ENCODE results near the gene DAPL1. TPM values are rescaled to one million over a fixed set of nuclear protein-coding genes. Genes with fewer than 3 reads are reported as not detected.

Gene DAPL1
- polyA plus RNA-seq, 1 of the 3 experiments (the other 2 are of a cell fraction): not detected

GRCh38 chr2:158778243-158778642 is 16.9 kb upstream of the DAPL1 start:
- no peak for DNase-seq
- no peak overlapping the region for H3K4me2 ChIP-seq
- no peaks in the 10 kb centered on the region for H3K9me2 ChIP-seq
- no peak overlapping the region for H2AFZ ChIP-seq (ENCODE audit: low read depth)
- H3K4me1 ChIP-seq (ENCODE audit: control insufficient read depth in 1 of 2, insufficient read depth in 2 of 2, low read depth in 1 of 2, low read length in 1 of 2): no peaks in the 10 kb centered on the region; a peak in 1 of 4 replicates
- H3K9ac ChIP-seq: no peak overlapping the region
- no peaks in the 10 kb centered on the region for H3K9me3 ChIP-seq
- ChIA-PET POLR2A (no interaction called here), CTCF (no interaction called here)
- no peaks in the 10 kb centered on the region for H3K79me2 ChIP-seq (ENCODE audit: insufficient read depth)
- TF ChIP-seq YY1 (IDR thresholded peaks at IDR 0.05; ENCODE audit: low read depth) (no peak), REST (IDR thresholded peaks at IDR 0.05; ENCODE audit: low read depth, low read length) (no peak), ELF1 (IDR thresholded peaks at IDR 0.05) (no peak), USF1 (IDR thresholded peaks at IDR 0.05; ENCODE audit: borderline replicate concordance, low read depth) (no peak), FOXJ3 (CRISPR knock-in tag; IDR thresholded peaks at IDR 0.05) (no peak), TAF1 (IDR thresholded peaks at IDR 0.05; ENCODE audit: borderline replicate concordance, low read depth, low read length) (no peak)
- TF ChIP-seq, protein P1, sequence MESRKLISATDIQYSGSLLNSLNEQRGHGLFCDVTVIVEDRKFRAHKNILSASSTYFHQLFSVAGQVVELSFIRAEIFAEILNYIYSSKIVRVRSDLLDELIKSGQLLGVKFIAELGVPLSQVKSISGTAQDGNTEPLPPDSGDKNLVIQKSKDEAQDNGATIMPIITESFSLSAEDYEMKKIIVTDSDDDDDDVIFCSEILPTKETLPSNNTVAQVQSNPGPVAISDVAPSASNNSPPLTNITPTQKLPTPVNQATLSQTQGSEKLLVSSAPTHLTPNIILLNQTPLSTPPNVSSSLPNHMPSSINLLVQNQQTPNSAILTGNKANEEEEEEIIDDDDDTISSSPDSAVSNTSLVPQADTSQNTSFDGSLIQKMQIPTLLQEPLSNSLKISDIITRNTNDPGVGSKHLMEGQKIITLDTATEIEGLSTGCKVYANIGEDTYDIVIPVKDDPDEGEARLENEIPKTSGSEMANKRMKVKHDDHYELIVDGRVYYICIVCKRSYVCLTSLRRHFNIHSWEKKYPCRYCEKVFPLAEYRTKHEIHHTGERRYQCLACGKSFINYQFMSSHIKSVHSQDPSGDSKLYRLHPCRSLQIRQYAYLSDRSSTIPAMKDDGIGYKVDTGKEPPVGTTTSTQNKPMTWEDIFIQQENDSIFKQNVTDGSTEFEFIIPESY (IDR thresholded peaks at IDR 0.05; ENCODE audit: borderline replicate concordance, low read depth): no peak
- H3K27me3 ChIP-seq (ENCODE audit: insufficient read depth): no peaks in the 10 kb centered on the region
- H4K20me1 ChIP-seq (ENCODE audit: insufficient read depth): no peaks in the 10 kb centered on the region
- no peak overlapping the region for H3K27ac ChIP-seq (ENCODE audit: low read depth in 2 of 2, low read length in 1 of 2)
- no peaks in the 10 kb centered on the region for H3F3A ChIP-seq (replicated peaks; ENCODE audit: insufficient read depth)
- no peaks in the 10 kb centered on the region for H3K36me3 ChIP-seq (replicated peaks in 1 of 2; ENCODE audit: control insufficient read depth in 1 of 2, insufficient read depth in 2 of 2, low read length in 1 of 2)
- 64% methylated on average over 2 of the region's 2 CpGs for WGBS (ENCODE audit: low lambda C conversion rate)
- H3K4me3 ChIP-seq (ENCODE audit: low read depth in 2 of 2, low read length in 1 of 2): no peak overlapping the region

DNA sequence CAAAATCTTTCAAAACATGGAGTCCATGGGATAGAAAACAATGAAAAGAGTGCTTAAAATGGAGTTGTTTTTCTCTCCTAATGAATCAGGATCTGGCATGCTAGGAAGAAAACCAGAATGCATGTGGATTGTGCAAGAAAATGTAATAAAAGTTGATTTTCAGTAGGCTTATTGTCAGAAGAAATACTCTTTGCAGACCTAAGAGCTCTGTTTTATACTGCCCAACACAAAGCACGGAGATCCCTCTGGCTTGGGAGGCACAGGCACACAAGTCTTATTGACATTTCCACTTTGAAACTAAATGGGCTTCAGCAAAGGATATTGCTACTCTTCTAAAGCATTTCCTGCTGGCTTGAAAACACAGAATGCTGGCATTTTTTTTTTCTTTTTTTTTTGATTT is 15.5 kb upstream of the DAPL1 start:
- no peak for TF ChIP-seq PBX3 (IDR thresholded peaks at IDR 0.05)
- TF ChIP-seq EP300 (IDR thresholded peaks at IDR 0.05; ENCODE audit: borderline replicate concordance in 1 of 2, low read depth in 1 of 2, low read length in 1 of 2): no peak
- TF ChIP-seq TEAD4 (IDR thresholded peaks at IDR 0.05; ENCODE audit: borderline replicate concordance, insufficient read depth): no peak
- TF ChIP-seq MEF2A (IDR thresholded peaks at IDR 0.05; ENCODE audit: borderline replicate concordance, low read depth): no peak
- TF ChIP-seq, protein P1 (IDR thresholded peaks at IDR 0.05; ENCODE audit: borderline replicate concordance, low read depth): no peak
- no peak for TF ChIP-seq NFIC (IDR thresholded peaks at IDR 0.05; ENCODE audit: borderline replicate concordance)
- TF ChIP-seq GATA2 (CRISPR knock-in tag; IDR thresholded peaks at IDR 0.05): no peak
- no peak for TF ChIP-seq SMC3 (IDR thresholded peaks at IDR 0.05; ENCODE audit: low read depth, low read length)
- no peak for TF ChIP-seq FOXJ3 (CRISPR knock-in tag; IDR thresholded peaks at IDR 0.05)
- Histone ChIP-seq H3K9me2 (no peaks in the 10 kb centered on the region), H2AFZ (ENCODE audit: low read depth) (no peak overlapping the region), H3K4me3 (ENCODE audit: low read depth in 2 of 2, low read length in 1 of 2) (no peak overlapping the region), H3K27ac (ENCODE audit: low read depth in 2 of 2, low read length in 1 of 2) (no peak overlapping the region), H3K36me3 (replicated peaks in 1 of 2; ENCODE audit: control insufficient read depth in 1 of 2, insufficient read depth in 2 of 2, low read length in 1 of 2) (no peaks in the 10 kb centered on the region), H3K4me2 (no peak overlapping the region), H3K4me1 (ENCODE audit: control insufficient read depth in 1 of 2, insufficient read depth in 2 of 2, low read depth in 1 of 2, low read length in 1 of 2) (no peaks in the 10 kb centered on the region; a peak in 1 of 4 replicates), H3K79me2 (ENCODE audit: insufficient read depth) (no peaks in the 10 kb centered on the region), H3K9ac (no peak overlapping the region), H3K27me3 (ENCODE audit: insufficient read depth) (no peaks in the 10 kb centered on the region), H3K9me3 (no peaks in the 10 kb centered on the region), H3F3A (replicated peaks; ENCODE audit: insufficient read depth) (no peaks in the 10 kb centered on the region), H4K20me1 (ENCODE audit: insufficient read depth) (no peaks in the 10 kb centered on the region)
- WGBS (ENCODE audit: low lambda C conversion rate): 67% methylated on average over 1 of the region's 1 CpG
- ChIA-PET POLR2A (no interaction called here), CTCF (no interaction called here)
- DNase-seq: no peak
